NCI-H1694 treated with DMSO at 0.1 percent for 48 hours (cell line): ENCODE measurements around the gene SLC25A38.
"Not testable (repeated sequence)": the region's sequence is repeated elsewhere in the genome, so short reads cannot be mapped to it uniquely, and the experiment has no call there.

Experiments used
- DNase-seq: peaks from one replicate; lab custom pipeline; 2025; lab: John Stamatoyannopoulos, UW

The SLC25A38 gene

GRCh38 chr3:39407773-39408492 is 24.8 kb downstream of the SLC25A38 start:
- DNase-seq = no peak

GRCh38 chr3:39408493-39409372 is 25.6 kb downstream of the SLC25A38 start:
- no peak for DNase-seq

GRCh38 chr3:39409514-39410136 is 26.5 kb downstream of the SLC25A38 start:
- no peak for DNase-seq

GRCh38 chr3:39410893-39411292 is 27.7 kb downstream of the SLC25A38 start:
- no peak for DNase-seq

GRCh38 chr3:39412668-39413260 is 29.6 kb downstream of the SLC25A38 start:
- DNase-seq = no peak

- DNase-seq = no peak
Measured at GRCh38 chr3:39413691-39414420, 30.7 kb downstream of the SLC25A38 start.

- no peak for DNase-seq
Measured at GRCh38 chr3:39414421-39414907, 31.3 kb downstream of the SLC25A38 start.

- not testable (repeated sequence) for DNase-seq
Measured at GRCh38 chr3:39415302-39415701, 32.1 kb downstream of the SLC25A38 start.

GRCh38 chr3:39415983-39416382 is 32.8 kb downstream of the SLC25A38 start:
- DNase-seq = no peak

- not testable (repeated sequence) for DNase-seq
Measured at GRCh38 chr3:39416998-39417397, 33.8 kb downstream of the SLC25A38 start.

GRCh38 chr3:39418556-39419225 is 35.5 kb downstream of the SLC25A38 start:
- DNase-seq = not testable (repeated sequence)

- no peak for DNase-seq
Measured at GRCh38 chr3:39419742-39420315, 36.7 kb downstream of the SLC25A38 start.

GRCh38 chr3:39420543-39420942 is 37.4 kb downstream of the SLC25A38 start:
- DNase-seq = no peak

GRCh38 chr3:39423436-39423970 is 40.3 kb downstream of the SLC25A38 start:
- DNase-seq = no peak

- no peak for DNase-seq
Measured at GRCh38 chr3:39426312-39426711, 43.1 kb downstream of the SLC25A38 start.

GRCh38 chr3:39427506-39427905 is 44.3 kb downstream of the SLC25A38 start:
- no peak for DNase-seq

GRCh38 chr3:39428745-39429201 is 45.6 kb downstream of the SLC25A38 start:
- DNase-seq = no peak

- DNase-seq = no peak
Measured at GRCh38 chr3:39429466-39429865, 46.3 kb downstream of the SLC25A38 start.

GRCh38 chr3:39432342-39432741 is 49.2 kb downstream of the SLC25A38 start:
- no peak for DNase-seq

- DNase-seq = no peak
Measured at GRCh38 chr3:39433642-39434041, 50.5 kb downstream of the SLC25A38 start.
